ENCODE measurements around the gene RING1.

Gene RING1

DNA sequence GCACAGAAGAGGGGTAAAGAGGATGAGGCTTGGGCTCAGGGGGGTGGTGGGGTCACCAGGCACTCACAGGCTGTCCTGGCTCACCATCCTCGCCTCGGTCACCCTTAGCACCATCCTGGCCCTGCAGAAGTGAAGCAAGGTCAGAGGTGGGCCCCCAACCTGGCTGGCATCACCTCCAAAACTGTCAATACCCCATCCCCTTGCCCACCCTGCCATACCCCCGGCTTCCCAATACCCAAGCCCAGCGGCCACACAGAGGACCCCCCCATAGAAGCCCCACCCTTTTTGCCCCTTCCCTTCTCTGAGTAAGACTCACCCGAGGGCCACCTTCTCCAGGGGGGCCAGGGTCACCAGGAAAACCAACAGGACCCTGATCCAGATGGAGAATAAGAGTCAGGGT lies 39.7 kb upstream of the RING1 start:
- FAIRE-seq (no peak), DNase-seq (ENCODE audit: insufficient read length, low spot score) (no peak)
- no peak for TF ChIP-seq POLR2A (IDR thresholded peaks at IDR 0.05; ENCODE audit: low read depth, low read length)

DNA sequence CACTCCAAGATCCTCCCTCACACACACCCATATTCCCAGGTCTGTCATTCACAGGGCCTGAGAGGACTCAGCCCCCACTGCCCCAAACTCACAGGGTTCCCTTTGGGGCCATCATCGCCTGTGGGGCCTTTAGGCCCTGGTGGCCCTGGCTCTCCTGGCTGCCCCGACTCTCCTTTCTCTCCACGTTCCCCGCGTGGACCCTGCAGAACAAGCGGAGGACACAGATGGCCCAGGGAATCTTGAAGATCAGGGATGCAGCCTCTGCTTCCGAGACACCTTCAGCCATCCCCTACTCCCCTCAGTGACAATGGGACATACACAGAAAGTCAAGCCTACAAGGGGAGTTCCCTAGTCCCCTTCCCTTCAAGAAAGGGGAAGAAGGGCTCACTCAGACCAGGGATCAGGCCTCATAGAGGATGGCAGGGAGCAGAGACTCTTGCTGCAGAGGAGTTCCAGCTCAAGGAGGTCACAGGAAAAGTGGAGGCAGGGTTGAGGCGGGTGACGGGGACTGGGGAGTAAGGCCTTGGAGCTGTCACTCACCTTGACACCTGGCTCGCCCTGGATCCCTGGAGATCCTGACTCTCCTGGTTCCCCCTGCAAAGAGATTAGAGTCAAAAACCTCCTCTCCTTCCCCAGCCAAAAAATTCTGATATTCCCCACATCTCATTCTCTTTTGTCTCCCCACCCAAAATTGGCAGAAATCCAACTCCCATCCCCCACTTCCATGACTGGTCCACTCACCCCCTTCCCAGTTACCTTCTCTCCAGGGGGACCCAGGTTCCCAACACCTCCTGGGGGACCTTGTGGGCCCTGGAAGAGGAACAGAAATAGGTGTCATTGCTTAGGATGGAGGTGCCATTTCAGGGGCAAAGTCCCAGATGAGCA lies 38.8 kb upstream of the RING1 start:
- no peak for TF ChIP-seq POLR2A (IDR thresholded peaks at IDR 0.05; ENCODE audit: low read depth, low read length)
- no peak for DNase-seq (ENCODE audit: insufficient read length, low spot score)
- FAIRE-seq = no peak

DNA sequence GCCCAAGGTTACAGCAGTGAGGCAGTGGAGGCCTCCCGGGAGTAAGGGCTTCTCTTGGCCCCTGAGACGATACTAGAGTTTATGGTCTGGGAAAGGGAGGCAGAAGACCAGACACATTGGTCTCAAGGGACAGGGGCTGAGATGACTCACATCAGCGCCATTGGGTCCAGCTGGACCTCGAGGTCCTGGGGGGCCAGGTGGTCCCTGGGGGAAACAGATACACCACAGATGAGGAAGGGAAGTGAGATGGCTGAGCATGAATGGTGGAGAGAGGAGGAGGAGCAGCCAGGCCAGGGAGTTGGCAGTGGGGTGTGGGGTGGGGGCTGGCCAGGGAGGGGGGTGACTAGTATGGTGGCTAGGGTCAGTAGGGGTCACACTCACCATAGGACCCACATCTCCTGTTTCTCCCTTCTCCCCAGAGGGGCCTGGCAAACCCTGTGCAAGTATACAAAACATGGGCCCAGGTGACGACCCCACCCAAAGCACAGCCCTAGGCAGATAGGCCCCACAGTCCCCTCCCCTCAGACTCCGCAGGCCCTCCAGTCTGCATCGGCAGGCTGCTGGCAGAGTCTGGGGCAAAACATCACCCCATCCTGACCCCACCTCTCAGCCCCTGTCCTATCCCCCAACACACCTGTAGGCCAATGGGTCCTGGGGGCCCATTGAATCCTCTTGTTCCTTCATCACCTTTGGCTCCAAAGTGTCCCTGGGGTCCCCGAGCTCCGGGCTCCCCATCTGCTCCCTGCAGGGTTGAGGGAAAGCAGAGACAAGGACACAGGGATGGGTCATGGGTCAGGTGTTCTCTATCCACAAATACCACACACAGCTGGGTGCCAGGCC lies 37.9 kb upstream of the RING1 start:
- FAIRE-seq = no peak
- no peak for DNase-seq (ENCODE audit: insufficient read length, low spot score)
- TF ChIP-seq POLR2A (IDR thresholded peaks at IDR 0.05; ENCODE audit: low read depth, low read length) = no peak

DNA sequence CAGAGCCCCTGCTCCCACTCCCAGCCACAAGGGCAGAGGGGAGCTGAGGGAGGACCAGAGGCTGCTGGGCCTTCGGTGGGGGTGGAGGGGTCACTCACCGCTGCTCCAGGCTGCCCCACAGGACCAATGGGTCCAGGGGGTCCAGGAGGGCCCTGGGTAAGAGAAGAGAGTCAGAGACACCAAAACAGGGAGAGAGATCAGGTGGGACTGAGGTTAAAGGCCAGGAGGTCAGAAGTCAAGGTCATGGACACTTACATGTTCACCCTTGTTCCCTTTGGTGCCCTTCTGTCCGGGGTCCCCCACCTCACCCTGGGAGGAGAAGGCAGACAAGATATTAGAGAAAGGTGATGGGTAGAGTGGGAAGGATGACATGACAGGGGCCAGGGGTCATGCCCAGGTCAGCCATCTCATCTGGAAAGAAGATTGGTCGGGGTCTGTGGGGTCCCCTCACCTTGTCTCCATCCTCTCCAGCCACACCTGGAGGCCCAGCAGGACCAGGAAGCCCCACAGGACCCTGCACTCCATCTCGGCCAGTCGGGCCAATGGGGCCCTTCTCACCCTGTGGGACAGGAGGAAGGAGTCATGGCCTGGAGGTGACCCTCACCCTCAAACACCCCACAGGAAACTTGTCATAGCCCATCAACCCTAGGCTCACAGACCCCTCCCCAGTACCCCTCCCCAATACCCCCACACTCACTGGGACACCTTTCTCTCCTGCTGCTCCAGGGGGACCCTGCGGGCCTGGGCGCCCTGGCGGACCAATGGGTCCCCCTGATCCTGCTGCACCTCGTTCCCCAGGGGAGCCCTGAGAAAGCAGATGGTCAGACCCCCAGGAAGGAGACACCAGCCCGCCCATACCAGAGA lies 37.1 kb upstream of the RING1 start:
- no peak for FAIRE-seq
- no peak for TF ChIP-seq POLR2A (IDR thresholded peaks at IDR 0.05; ENCODE audit: low read depth, low read length)

DNA sequence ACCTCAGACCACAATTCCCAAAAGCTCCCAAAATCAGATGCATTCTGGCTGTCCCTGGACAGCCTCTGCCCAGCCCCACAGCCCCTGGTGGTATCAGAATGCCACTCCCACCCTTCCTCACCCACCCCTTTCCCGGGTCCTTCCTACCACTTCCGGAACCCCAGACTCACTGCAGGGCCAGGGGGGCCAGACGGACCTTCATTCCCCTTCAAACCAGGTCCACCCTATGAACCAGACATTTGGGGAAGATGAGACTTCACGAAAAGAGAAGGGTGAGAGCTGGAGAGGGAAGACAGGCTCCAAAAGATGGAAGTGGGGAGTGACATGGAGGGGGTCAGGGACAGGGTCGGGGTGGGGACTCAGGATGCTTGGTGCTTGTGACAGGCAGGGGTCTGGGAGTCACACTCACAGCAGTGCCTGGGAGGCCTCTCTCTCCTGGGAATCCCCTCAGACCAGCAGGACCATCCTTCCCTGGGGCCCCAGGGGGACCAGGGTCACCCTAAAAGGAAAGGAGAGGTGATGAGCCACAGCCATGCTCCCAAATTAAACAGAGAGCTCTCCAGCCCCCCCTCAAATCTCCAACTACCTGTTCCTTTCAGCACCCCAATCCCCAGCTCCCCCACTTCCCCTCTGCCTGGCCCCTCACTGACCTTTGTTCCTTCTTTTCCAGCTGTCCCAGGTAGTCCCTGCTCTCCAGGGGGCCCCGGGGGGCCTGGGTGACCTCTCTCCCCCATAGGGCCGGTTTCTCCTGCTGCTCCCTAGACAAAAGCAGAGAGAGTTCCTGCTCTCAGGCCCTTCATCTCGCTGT lies 36.2 kb upstream of the RING1 start:
- no peak for FAIRE-seq
- DNase-seq (ENCODE audit: insufficient read length, low spot score) = no peak

More for the DNA sequence above, 37.1 kb upstream of the RING1 start:
- DNase-seq (ENCODE audit: insufficient read length, low spot score) = no peak

DNA sequence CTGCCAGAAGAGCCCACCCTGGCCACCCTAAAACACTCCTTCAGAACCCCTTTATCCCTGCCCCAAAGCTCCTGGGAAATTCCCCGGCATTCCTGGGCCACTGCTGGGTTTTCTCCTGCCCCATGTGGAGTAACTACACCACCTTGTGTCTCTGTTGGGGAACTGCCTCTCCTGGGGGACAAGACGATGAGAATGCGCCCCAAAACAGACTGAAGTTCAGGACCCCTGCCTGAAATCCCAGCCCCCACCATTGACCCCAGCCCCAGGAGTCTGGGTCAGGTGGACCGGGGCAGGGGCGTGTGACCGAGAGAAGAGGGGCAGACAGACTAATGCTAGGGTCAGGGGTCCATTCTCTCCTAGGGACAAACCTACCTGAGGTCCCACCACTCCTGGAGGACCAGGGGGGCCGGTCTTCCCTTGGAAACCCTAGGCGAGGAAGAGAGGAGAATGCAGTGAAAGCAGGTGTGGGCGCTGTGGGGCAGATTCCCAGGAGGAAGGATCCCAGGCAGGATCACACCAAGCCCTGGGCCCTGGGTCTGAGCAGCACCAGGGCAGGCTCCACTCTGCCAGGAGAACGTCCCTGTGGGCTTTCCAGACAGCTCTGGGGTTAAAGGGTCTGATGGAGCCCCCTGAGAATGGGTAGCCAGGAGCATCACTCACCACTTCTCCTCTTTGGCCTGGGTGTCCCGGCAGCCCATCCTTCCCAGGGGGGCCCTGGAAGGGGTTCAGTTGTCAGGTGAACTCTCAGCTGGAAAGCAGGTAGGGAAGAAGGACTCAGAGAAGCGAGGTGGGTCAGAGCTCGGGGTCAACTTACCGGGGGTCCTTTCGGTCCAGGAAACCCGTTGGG lies 35.4 kb upstream of the RING1 start:
- no peak for TF ChIP-seq POLR2A (IDR thresholded peaks at IDR 0.05; ENCODE audit: low read depth, low read length)
- FAIRE-seq (no peak), DNase-seq (ENCODE audit: insufficient read length, low spot score) (peak; percentile 84)

More for the DNA sequence above, 36.2 kb upstream of the RING1 start:
- TF ChIP-seq POLR2A (IDR thresholded peaks at IDR 0.05; ENCODE audit: low read depth, low read length) = no peak

DNA sequence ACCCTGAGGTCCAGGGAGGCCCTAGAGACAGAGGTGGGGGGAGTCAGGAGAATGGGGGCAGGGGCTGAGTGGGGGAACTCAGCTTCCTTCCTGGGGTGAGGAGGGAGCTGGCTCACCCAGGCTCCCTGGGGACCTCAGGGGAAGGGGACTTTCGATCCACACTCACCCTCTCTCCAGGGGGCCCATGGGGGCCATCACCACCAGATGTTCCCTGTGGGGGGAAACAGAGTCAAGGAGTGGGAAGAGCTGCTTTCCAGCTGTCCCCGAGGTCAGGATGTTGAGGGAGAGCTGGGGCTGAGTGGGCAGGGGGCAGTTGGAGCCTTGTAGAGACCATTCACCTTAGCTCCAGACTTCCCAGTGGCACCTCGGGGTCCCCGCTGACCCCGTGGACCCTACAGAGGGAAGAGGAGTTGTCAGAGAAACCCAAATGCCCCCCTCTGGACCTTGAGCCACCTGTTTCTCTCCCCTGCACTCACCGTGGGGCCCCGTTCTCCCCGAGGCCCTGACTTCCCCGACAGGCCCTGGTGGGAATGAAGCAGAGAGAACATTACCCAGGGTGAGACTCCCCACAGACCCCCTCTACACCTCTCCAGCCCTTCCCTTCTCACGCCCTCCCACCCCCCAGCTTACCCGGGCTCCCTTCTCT lies 34.6 kb upstream of the RING1 start:
- FAIRE-seq = no peak
- no peak for TF ChIP-seq POLR2A (IDR thresholded peaks at IDR 0.05; ENCODE audit: low read depth, low read length)
- DNase-seq (ENCODE audit: insufficient read length, low spot score) = no peak

DNA sequence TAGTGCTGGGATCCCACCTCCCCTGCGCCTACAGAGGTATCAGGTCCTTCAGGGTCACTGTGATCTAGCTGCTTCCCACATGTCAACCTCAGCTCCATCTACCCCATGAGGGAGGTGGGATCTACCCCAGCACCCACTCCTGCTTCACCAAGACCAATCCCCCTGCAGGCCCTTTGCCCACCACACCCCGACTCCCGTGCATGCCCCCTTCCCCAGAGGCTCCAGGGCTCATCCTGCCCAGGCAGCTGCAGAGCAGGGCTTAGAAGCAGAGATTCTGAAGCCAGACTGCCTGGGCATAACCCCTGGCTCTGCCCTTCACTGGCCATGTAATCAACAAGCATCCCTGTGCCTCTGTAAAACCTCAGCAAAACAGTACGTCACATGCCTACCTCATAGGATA lies 33.5 kb upstream of the RING1 start:
- no peak for FAIRE-seq
- TF ChIP-seq POLR2A (IDR thresholded peaks at IDR 0.05; ENCODE audit: low read depth, low read length) = no peak

DNA sequence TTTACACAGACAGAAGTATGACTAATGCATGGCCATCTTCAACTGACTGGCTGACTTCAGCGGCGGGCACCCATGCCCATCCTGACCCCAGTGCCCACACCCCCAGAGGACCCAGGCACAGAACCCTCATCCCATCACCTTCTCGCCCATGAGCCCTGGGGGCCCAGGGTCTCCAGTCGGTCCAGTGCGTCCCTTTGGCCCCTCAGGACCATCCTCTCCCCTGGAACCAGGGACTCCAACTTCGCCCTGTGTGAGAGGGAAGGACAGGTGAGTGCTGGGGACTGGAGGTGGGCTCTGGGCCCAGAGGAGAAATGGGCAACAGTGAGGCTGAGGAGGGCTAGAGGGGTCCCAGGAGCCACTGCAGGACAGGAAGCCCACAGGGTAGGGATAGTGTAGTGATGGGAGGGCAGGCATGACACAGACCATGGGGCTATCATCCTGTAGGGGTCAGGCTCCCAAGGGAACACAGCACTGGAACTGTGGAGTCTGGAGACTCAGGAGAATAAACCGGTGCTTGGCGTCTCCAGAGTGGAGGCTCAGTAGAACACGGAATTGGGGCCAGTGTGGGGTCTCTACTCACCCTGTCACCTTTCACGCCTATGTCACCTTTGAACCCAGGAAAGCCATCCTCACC lies 32.7 kb upstream of the RING1 start:
- FAIRE-seq (no peak), DNase-seq (ENCODE audit: insufficient read length, low spot score) (no peak)
- no peak for TF ChIP-seq POLR2A (IDR thresholded peaks at IDR 0.05; ENCODE audit: low read depth, low read length)

More for the DNA sequence above, 33.5 kb upstream of the RING1 start:
- DNase-seq (ENCODE audit: insufficient read length, low spot score) = no peak

DNA sequence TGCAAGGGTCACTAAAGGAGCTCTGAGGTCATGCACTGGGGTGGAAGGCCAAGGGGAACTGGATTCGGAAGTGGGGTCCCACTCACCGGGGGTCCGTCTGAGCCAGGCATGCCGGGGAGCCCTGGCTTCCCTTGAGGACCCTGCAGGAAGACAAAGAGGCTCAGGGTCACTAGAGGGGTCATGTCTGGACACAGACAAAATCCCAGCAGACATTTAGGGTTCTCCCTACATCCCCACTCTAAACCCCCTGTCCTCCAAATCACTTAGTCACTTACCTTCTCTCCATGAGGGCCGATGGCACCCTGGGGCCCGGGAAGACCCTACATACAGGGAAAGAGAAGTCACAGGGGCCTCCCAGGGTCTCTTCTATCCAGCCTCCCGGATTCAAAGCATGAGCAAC lies 31.4 kb upstream of the RING1 start:
- no peak for TF ChIP-seq POLR2A (IDR thresholded peaks at IDR 0.05; ENCODE audit: low read depth, low read length)
- FAIRE-seq = no peak
- no peak for DNase-seq (ENCODE audit: insufficient read length, low spot score)

Data from H54 (cell line).